NCI-H526 (cell line): Measurements from ENCODE around the gene FBXW11.
"Not testable (repeated sequence)": the region's sequence is repeated elsewhere in the genome, so short reads cannot be mapped to it uniquely, and the experiment has no call there.

Experiments
- DNase-seq, 2 experiments: peaks; one replicate each; lab custom pipeline; 2025; lab: John Stamatoyannopoulos, UW

The FBXW11 gene

GRCh38 chr5:172020110-172020786 is 13.8 kb upstream of the FBXW11 start:
- not testable (repeated sequence) for DNase-seq

DNA sequence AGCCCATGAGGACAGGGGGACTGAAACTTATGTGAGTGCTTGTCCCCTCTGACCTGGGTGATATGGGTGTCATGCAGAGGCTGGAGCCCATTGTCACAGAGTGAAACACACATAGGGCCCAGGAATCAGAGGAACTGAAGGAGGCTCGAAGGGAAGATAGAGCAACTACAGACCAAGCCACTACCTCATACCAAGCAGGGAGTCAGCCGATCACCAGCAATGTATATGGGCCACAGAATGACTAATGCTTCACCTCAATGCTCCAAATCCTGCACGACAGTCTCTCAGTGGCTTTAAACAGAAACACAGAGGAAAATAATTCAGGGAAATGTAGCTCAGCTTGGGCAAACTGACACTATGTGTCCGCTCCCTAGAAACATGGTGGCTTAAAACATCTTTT is 8.9 kb upstream of the FBXW11 start:
- no peak for DNase-seq

DNA sequence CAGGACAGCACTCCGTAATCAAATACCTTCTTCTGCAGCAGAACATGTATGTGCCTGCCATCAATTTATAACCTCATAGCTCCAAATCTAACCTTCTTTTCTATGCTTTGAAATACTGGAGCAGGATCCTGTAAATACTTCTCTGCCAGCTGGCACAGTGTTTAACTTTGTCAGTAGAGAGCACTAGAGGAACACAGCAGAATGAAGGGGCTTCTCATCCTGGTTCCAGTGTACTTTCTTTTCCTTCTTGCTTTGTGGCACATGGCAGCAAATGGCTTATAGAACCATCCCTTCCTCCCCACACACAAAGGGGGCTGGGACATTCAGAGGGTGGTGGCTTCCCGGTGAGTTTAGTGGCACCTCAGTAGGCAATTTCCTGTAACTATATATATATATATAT is 3.8 kb upstream of the FBXW11 start:
- peak in 1 of 2 experiments; percentile 22 for DNase-seq

DNA sequence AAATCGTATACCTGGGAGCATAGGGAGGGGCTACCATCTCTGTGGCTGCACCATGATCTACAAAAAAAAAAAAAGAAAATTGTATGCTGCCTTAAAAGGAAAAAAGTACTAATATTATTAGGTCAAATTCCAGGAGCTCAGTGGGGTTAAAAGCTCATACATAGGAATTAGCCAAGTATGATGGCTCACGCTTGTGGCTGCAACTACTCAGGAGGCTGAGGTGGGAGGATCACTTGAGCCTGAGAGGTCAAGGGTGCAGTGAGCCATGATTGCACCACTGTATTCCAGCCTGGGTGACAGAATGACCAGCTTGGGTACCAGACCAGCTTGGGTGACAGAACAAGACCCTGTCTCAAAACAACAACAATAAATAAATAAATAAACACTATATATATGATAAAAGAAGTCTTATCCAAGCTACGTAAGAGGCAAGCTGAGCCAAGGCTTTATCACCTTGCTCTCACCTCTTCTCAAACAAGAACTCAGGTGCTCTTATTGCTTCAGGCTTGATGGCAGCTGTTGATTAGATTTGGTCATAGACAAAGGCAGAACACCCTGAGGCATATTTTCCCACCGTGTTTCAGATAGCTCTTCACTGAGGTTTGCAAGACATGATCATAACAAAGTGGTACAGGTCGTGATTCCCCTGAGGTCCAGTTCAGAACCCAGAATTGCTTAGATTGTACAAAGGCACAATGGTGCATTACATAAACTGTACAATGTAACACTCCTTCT is 3.3 kb upstream of the FBXW11 start:
- DNase-seq = no peak

- DNase-seq = no peak
These were observed 2.3 kb upstream of the FBXW11 start for GRCh38 chr5:172008689-172009141.

DNA sequence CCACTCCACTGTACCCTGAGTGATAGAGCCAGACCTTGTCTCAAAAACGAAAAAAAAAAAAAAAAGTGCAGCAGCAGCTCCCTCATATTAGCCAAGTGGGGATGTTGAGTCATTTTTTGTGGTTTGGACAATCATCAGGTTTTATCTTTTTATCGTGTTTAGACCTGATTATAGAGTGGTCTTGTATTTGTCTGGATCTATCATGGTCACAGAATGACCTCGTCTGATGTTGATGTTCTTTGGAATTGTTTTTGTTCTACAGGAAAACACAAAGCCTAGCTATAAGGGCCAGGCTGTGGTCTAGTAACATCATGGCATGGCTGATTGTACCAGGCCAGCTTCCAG is 1.6 kb upstream of the FBXW11 start:
- DNase-seq = no peak

GRCh38 chr5:172007175-172008110 is 1.0 kb upstream of the FBXW11 start:
- DNase-seq = peak in 1 of 2 experiments; percentile 44

DNA sequence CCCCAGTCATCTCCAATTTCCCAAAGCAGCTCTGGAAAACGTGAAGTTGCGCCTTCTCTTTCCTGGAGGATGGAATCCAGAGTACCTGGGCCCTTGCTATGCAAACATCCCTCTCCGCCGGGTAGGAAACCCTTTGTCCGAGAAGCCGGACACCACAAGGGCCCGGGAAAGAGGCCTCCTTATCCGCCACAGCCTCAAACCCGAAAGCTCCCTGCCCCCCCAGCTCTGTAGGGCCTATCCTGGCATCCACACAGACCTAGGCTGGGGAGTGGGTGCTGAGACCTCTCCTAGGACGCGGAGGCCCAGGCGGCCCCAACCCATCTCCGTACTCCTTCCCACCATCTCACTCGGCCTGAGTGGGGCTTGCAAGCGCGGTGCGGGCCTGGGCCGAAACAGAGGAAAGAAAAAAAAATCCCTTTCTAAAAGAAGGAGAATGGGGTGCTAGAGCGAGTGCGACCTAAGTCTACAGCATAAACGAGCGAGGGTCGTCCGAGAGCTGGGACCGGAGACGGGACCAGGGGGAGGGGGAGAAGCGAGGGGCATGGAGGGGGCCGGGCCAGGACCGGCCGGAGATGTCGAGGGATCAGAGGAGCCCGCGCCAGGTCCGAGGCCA is 624 bp downstream of the FBXW11 start:
- peak in 1 of 2 experiments; percentile 45 for DNase-seq

DNA sequence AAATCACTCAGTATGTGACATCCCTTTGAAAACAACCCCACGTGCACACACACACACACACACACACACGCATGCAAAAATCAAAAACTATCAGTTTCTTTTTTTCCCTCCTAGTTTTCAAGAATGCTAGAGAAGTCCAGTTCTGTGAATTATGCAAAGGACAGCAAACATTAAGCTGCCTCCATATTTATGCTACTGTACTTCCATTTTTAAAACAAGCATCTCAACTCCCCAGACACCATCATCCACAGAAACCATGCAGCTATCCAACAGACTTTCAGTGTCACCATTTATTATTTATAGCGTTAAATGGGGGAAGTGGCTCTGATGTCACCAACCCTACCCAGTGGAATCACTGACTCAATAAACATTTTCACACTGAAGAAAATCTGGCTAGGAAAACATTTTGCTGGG is 1.6 kb downstream of the FBXW11 start:
- DNase-seq = no peak

GRCh38 chr5:172003746-172004145 is 2.7 kb downstream of the FBXW11 start:
- DNase-seq = no peak

GRCh38 chr5:172002840-172003512 is 3.5 kb downstream of the FBXW11 start:
- DNase-seq = no peak

DNA sequence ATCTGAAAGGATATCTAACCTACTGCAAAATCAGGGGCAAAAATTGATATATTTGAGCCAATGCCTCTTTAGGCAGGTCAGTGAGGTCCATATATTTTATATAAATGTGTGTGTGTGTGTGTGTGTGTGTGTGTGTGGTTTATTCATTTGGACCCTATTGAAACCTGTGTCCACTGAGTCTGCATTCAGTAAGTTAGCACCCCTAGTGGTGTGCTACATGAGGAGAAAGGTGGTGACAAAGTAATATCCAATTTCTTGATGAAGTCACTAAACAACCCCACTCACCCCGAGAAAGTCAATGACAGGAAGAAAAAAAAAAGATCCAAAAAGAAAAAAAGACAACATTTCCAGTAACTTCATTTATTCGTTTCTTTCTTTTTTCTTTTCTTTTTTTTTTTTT is 4.1 kb downstream of the FBXW11 start:
- DNase-seq = peak in 1 of 2 experiments; percentile 35

DNA sequence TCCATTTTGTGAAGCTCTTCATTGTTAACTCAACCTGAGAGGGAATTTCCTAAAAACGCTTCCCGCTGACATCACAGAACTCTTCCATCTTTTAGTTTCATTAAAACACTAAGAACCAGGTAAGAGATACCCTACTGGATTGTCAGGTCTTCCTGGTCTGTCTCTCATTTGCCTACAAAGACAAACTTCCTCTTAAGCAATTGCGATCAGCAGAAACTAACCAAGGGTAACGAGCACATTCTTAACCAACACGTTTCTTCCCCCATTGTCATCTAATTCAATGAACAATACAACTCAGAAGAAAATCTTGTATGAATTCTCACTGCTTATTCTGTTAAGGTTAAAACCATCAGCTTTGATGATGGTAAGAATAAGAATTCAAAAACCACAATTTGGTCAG is 6.6 kb downstream of the FBXW11 start:
- peak; percentile 32 to 48 for DNase-seq

- peak; percentile 13 to 25 for DNase-seq
These were observed 7.3 kb downstream of the FBXW11 start for GRCh38 chr5:171999100-171999499.

DNA sequence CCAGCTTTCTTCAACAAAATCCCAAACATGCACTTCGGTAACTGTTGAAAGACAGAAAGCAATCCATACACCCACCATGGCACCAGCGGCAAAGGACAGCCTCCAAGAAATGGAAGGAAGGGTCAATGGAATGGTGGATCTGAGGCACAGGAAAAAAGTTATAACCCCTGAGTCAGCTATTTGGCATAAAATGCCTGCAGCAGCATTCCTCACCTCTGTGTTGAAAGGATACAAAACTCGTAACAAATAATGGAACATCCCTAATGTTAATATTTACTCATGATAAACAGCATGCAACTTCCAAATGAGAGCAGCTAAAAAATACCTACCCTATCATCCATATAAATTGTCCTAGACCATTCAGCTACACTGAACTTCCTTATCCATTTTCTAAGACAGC is 9.4 kb downstream of the FBXW11 start:
- no peak for DNase-seq

- DNase-seq = no peak
These were observed 13.6 kb downstream of the FBXW11 start for GRCh38 chr5:171992813-171993212.

DNA sequence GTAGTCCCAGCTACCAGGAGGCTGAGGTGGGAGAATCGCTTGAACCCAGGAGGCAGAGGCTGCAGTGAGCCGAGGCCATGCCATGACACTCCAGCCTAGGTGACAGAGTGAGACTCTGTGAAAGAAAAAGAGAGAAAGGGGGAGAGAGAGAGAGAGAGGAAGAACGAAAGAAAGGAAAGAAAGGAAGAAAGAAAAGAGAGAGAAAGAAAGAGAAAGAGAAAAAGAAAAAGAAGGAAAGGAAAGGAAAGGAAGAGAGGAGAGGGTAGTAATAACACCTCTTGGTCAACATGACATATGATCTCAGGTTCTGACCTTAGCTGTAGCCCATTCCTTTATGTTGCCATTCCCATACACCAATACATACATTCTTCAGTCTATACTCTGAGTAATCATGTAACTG is 14.1 kb downstream of the FBXW11 start:
- no peak for DNase-seq

DNA sequence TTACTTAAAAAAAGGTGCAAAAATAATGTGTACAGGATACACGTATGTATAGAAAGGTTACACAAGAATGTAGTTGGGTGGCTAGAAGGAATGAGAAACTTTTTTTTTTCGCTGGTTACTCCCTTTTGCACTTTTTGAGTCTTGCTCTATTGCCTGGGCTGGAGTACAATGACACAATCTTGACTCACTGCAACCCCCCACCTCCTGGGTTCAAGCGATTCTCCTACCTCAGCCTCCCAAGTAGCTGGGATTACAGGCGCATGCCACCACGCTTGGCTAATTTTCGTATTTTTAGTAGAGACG is 15.8 kb downstream of the FBXW11 start:
- no peak for DNase-seq

DNA sequence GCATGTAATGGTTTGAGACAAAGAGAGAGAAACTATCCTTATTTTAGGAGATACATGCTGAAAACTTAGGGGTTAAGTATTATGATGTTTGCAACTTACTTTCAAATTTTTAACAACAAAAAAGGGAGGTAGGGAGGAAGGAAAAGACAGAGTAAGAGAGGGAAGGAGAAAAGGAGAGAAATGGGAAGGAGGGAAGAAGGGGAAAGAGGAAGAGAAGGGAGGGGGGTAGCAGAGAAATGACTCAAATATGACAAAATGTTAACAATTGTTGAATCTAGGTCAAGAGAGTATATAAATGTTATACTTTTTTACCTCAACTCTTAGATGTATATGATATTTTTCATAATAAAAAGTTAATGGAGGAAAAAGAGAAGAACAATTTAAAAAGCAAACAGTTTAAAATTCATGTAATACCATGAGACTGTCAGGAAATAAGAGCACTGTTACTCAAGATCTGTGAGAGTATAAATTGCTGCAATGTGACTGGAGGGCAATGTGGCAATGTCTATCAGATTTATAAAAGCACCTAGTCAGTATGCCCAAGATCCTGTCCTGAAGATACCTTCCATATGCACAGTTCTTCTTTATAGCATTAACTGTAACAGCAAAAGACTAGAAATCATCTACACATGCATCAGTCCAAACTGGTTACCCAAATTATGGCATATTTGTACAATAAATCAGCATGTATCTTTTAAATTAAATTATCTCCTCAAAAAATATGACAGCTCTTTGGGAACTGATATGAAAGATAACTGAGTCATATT is 16.3 kb downstream of the FBXW11 start:
- no peak for DNase-seq

GRCh38 chr5:171989276-171989675 is 17.2 kb downstream of the FBXW11 start:
- DNase-seq = no peak

GRCh38 chr5:171986772-171987171 is 19.7 kb downstream of the FBXW11 start:
- DNase-seq = no peak
